Activated T-helper 17 cell treated with anti-CD3 and anti-CD28 coated beads, Interleukin-2, amount 50 U/mL, for 72 hours (primary cell): ENCODE measurements around the gene ARF5. TPM values are rescaled to one million over a fixed set of nuclear protein-coding genes. Genes with fewer than 3 reads are reported as not detected.
"Not testable (repeated sequence)": the region's sequence is repeated elsewhere in the genome, so short reads cannot be mapped to it uniquely, and the experiment has no call there.

Experiments used
- ATAC-seq: fragments of 150-1000 bp; cut with Tn5 transposase; replicated peaks from 2 replicates; pipeline ENCODE4 v1.10.0; 2021; ENCODE audit warnings: mild to moderate bottlenecking, moderate library complexity
- H3K27ac Mint-ChIP-seq: one replicate; pipeline ENCODE4 v1.8.0; 2022; ENCODE audit warnings: mixed read lengths
- H3K27me3 Mint-ChIP-seq: one replicate; pipeline ENCODE4 v1.8.0; 2022; ENCODE audit warnings: mixed read lengths
- H3K36me3 Mint-ChIP-seq: one replicate; pipeline ENCODE4 v1.8.0; 2022; ENCODE audit warnings: low read depth, mild to moderate bottlenecking, mixed read lengths
- H3K4me1 Mint-ChIP-seq: one replicate; pipeline ENCODE4 v1.8.0; 2022; ENCODE audit warnings: mixed read lengths
- H3K4me3 Mint-ChIP-seq: one replicate; pipeline ENCODE4 v1.8.0; 2022; ENCODE audit warnings: mild to moderate bottlenecking, mixed read lengths
- H3K9me3 Mint-ChIP-seq: one replicate; pipeline ENCODE4 v1.8.0; 2022; ENCODE audit warnings: mixed read lengths
- total RNA-seq, 2 donors: library from RNA; stranded (reverse); gene quantifications; one replicate each; pipeline ENCODE4 v1.2.3, GENCODE V29; 2022

The ARF5 gene
- 10 to 100 TPM; 87.6 to 98.9 TPM for total RNA-seq

DNA sequence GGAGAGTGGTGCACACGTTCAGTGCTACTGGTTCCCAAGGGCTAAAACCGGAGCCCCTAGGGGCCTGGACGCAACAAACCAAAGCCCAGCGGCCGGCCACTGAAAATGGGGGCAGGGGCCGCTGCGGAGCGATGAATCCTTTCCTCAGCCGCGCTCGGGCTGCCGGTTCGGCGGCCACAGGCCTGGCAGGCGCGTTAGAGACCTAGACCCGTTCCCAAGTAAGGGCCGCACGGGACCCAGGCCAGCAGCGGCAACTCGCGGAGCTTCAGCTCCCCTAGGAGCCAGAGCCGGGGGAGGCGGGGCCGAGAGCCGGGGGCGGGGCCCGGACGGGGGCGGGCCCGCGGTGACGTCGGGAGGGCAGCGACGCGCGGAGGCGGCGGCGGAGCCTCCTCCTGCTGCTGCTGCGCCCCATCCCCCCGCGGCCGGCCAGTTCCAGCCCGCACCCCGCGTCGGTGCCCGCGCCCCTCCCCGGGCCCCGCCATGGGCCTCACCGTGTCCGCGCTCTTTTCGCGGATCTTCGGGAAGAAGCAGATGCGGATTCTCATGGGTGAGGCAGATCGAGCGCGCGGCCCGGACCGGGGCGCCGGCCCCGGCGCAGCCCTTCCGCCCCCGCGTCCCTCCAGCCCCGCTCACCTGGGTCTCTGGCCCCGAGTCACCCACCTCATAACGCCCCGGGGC, at the start of gene ARF5:
ARF5 (plus strand) TSS at position 393 of the 678 bp plus-strand sequence; CDS start at position 481, 88 bp downstream.
- Mint-ChIP-seq H3K9me3 (no peaks in the 10 kb centered on the region), H3K4me3 (peak within 1 kb of the TSS; percentile 93), H3K27ac (peak within 1 kb of the TSS; percentile 97), H3K36me3 (peaks cover 43% of the 10 kb centered on the region), H3K27me3 (no peaks in the 10 kb centered on the region), H3K4me1 (peaks cover 29% of the 10 kb centered on the region)
- peak; percentile 87 for ATAC-seq

DNA sequence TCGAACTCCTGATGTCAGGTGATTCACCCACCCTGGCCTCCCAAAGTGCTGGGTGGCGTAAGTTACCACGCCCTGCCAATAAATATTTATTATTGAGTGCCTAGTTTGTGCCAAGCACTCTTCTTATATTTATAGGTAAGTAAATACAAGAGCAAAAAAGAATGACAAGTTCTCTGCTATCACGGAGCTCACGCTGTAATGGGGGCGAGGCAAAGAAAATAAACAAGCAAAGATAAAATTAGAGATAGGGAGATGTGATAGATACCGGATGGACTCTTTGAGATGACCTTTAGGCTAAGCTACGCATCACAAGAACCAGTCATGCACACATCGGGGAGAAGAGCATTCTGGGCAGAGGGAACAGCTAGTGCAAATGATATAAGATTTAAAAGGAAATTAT, 49.1 kb upstream of the ARF5 start:
- ATAC-seq = no peak
- H3K4me1 Mint-ChIP-seq = no peaks in the 10 kb centered on the region

DNA sequence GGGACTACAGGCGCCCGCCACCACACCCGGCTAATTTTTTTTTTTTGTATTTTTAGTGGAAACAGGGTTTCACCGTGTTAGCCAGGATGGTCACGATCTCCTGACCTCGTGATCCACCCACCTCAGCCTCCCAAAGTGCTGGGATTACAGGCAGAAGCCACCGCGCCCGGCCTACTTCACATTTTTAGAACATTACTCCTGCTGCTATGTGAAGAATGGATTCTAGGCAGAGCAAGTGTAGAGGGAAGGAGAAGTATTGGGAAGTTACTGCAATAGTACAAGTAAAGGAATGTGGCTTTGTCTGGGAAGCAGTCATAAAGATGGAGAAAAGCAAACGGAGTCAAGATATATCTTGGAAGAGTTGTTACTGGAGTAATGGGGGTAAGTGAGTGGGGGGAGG, 47.8 kb upstream of the ARF5 start:
- H3K4me1 Mint-ChIP-seq, ATAC-seq, H3K36me3 Mint-ChIP-seq, H3K9me3 Mint-ChIP-seq, H3K4me3 Mint-ChIP-seq, H3K27ac Mint-ChIP-seq: not testable (repeated sequence)
- peaks cover 34% of the 10 kb centered on the region for H3K27me3 Mint-ChIP-seq

More for the DNA sequence above, 49.1 kb upstream of the ARF5 start:
- Mint-ChIP-seq H3K9me3 (peaks cover 5% of the 10 kb centered on the region), H3K27ac (no peak overlapping the region), H3K27me3 (peaks cover 34% of the 10 kb centered on the region), H3K4me3 (no peak overlapping the region), H3K36me3 (no peaks in the 10 kb centered on the region)

DNA sequence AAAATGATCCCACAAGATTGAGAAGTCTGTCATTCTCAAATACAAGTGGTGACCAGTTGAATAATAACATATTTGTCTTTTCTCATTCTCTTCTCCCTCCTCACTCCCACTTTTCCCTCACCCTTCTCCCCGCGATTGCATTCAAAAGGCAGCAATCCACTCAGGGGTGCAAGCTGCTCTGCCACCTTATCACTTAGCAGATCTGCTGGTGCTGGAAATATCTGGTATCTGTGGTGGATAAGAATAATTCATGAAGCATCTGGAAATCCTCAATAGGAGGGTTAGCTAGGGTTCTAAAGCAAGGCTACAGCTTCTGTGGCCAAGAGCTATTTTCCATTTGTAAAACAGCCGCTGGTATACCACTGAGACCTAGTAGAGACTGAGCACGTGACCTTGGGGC, 46.7 kb upstream of the ARF5 start:
- no peak for ATAC-seq
- H3K36me3 Mint-ChIP-seq = no peaks in the 10 kb centered on the region
- H3K4me1 Mint-ChIP-seq = no peaks in the 10 kb centered on the region
- H3K9me3 Mint-ChIP-seq = peaks cover 11% of the 10 kb centered on the region
- H3K4me3 Mint-ChIP-seq = no peak overlapping the region
- no peak overlapping the region for H3K27ac Mint-ChIP-seq
- peaks cover 28% of the 10 kb centered on the region for H3K27me3 Mint-ChIP-seq

DNA sequence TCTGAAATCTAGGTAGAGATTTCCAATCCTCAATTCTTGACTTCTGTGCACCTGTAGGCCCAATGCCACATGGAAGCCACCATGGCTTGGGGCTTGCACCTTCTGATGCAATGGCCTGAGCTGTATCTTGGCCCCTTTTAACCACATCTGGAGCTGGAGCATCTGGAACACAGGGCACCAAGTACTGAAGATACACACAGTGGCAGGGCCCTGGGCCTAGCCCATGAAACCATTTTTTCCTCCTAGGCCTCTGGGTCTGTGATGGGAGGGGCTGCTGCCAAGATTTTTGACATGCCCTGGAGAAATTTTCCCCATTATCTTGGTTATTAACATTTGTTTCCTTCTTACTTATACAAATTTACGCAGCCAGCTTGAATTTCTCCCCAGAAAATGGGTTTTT, 41.9 kb upstream of the ARF5 start:
- Mint-ChIP-seq H3K27me3 (peaks cover 11% of the 10 kb centered on the region), H3K9me3 (peaks cover 16% of the 10 kb centered on the region), H3K4me1 (no peaks in the 10 kb centered on the region), H3K27ac (no peak overlapping the region), H3K4me3 (no peak overlapping the region), H3K36me3 (no peaks in the 10 kb centered on the region)
- no peak for ATAC-seq

DNA sequence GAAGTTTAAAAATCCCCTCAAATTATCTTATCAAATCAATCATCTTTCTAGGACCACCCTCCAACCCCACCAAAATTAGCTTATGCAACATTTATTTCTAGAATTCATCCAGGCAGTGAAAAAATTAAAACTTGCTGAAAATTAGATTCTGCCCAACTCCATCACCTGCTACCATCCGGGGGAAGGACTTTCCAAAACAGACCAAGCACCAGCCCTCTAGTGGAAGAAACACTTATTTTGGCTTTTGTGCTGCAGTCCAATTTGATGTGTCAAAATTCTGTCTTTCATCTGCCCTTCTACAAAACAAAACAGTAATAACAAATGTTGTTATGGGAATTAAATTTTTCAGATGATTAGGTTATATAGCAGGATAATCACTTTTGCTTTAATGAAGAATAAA, 38.0 kb upstream of the ARF5 start:
- peaks cover 11% of the 10 kb centered on the region for H3K9me3 Mint-ChIP-seq
- no peak overlapping the region for H3K4me3 Mint-ChIP-seq
- H3K27me3 Mint-ChIP-seq = peaks cover 6% of the 10 kb centered on the region
- no peak for ATAC-seq
- no peaks in the 10 kb centered on the region for H3K4me1 Mint-ChIP-seq
- no peaks in the 10 kb centered on the region for H3K36me3 Mint-ChIP-seq
- no peak overlapping the region for H3K27ac Mint-ChIP-seq

DNA sequence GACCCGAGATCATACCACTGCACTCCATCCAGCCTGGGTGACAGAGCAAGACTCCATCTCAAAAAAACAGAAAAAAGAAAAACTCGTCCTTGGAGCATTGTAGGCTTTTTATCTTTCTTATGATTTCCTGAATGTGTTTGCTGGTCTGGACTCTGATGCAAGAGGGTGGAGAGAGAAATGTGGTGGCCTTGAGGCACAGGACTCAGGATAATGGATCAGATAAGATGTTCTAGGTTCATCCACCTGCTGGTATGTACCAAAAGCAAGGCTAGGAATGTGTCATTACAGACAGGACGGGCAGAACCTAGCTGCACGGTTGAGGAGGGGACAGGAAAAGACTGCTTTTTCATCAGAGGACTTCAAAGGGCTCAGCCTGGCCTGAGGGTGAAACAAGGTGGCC, 36.3 kb upstream of the ARF5 start:
- no peak for ATAC-seq
- Mint-ChIP-seq H3K36me3 (no peaks in the 10 kb centered on the region), H3K27me3 (peaks cover 1% of the 10 kb centered on the region), H3K4me1 (no peaks in the 10 kb centered on the region), H3K9me3 (peaks cover 2% of the 10 kb centered on the region), H3K27ac (no peak overlapping the region), H3K4me3 (no peak overlapping the region)

DNA sequence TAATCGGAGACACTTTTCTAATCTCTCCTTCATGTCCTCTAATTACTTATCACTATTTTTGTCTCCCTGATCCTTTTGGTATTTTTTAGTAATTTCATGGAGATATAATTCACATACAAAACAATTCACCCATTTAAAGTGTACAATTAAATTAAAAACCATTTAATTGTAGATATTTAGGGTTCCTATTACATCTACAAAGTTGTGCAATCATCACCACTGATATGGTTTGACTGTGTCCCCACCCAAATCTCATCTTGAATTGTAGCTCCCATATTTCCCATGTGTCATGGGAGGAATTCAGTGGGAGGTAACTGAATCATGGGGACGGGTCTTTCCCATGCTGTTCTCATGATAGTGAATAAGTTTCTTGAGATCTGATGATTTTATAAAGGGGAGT, 31.8 kb upstream of the ARF5 start:
- Mint-ChIP-seq H3K9me3 (no peaks in the 10 kb centered on the region), H3K4me1 (no peaks in the 10 kb centered on the region), H3K27me3 (no peaks in the 10 kb centered on the region), H3K4me3 (no peak overlapping the region), H3K27ac (no peak overlapping the region), H3K36me3 (no peaks in the 10 kb centered on the region)
- ATAC-seq = no peak

DNA sequence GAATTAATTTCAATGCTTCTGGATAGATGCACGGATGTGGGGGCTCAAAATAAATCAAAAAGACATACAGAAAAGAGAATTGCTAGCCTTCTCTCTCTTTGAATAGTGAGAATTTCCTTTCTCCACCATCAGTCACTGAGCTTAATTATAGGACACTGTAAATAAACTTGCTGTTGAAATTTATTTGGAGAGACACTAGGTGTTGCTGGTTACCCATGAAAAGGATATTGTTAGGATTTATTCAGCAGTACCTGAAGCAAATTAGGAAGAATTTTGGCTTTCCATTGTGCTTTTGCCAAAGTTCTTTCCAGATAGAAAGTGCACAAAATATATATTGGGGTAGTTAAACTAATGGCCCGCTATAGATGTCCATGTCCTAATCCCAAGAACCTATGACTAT, 30.4 kb upstream of the ARF5 start:
- no peaks in the 10 kb centered on the region for H3K27me3 Mint-ChIP-seq
- no peaks in the 10 kb centered on the region for H3K4me1 Mint-ChIP-seq
- H3K27ac Mint-ChIP-seq = no peak overlapping the region
- H3K9me3 Mint-ChIP-seq = no peaks in the 10 kb centered on the region
- no peaks in the 10 kb centered on the region for H3K36me3 Mint-ChIP-seq
- H3K4me3 Mint-ChIP-seq = no peak overlapping the region
- no peak for ATAC-seq

DNA sequence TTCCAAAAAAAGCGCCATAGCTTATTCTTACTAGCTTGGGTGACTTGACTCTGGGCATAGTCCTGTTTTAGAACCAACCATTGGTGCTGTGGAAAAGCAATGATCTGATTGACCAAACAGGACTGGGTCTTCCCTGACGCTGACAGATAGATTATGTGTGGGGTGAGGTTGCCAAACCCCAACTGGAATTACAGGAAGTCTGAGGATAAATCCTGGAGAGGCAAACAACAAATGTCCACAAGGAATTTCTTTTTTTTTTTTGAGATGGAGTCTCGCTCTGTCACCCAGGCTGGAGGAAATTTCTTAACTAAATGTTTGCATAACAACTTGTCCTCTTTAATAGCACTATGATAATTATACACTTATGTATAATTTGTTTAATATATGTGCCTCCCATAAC, 22.0 kb upstream of the ARF5 start:
- peaks cover 5% of the 10 kb centered on the region for H3K4me1 Mint-ChIP-seq
- no peak for ATAC-seq
- H3K4me3 Mint-ChIP-seq = no peak overlapping the region
- H3K9me3 Mint-ChIP-seq = peaks cover 17% of the 10 kb centered on the region
- H3K27ac Mint-ChIP-seq = no peak overlapping the region
- H3K27me3 Mint-ChIP-seq = no peaks in the 10 kb centered on the region
- peaks cover 6% of the 10 kb centered on the region for H3K36me3 Mint-ChIP-seq

DNA sequence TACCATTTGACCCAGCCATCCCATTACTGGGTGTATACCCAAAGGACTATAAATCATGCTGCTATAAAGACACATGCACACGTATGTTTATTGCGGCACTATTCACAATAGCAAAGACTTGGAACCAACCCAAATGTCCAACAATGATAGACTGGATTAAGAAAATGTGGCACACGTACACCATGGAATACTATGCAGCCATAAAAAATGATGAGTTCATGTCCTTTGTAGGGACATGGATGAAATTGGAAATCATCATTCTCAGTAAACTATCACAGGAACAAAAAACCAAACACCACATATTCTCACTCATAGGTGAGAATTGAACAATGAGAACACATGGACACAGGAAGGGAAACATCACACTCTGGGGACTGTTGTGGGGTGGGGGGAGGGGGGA, 20.2 kb upstream of the ARF5 start:
- not testable (repeated sequence) for H3K4me3 Mint-ChIP-seq, H3K27ac Mint-ChIP-seq, H3K4me1 Mint-ChIP-seq, ATAC-seq, H3K27me3 Mint-ChIP-seq, H3K36me3 Mint-ChIP-seq
- H3K9me3 Mint-ChIP-seq = peaks cover 16% of the 10 kb centered on the region

DNA sequence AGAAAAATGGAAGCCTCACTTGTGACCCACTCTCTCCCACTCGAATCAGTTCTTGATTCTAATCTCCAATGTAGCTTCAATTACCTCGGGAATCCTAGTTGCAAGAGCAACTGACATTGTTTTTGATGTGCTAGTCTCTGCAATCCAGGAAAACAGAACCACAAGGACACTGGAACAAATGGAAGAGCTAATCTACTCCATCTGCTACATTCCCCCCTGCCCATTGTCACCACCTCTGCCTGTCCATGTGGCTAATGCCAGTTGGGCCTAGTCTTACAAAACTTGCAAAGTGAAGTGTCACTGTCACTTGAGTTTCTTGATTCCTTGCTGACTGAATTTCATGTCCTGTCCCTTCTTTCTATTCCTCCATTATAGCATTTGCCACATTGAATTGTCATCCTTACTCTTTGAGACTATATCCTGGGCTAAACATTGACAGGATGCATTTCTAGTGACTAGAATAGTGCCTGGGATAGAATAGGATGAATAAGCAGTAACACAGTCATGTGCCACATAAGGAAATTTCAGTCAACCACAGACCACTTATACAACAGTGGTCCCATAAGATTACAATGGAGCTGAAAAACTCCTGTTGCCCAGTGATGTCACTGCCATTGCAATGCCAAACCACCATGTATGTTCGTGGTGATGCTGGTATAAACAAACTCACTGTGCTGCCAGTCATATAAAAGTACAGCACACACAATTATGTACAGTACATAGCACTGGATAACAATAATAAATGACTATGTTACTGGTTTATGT, 16.3 kb upstream of the ARF5 start:
- no peak overlapping the region for H3K4me3 Mint-ChIP-seq
- H3K36me3 Mint-ChIP-seq = no peaks in the 10 kb centered on the region
- peaks cover 5% of the 10 kb centered on the region for H3K9me3 Mint-ChIP-seq
- ATAC-seq = no peak
- peaks cover 5% of the 10 kb centered on the region for H3K4me1 Mint-ChIP-seq
- H3K27me3 Mint-ChIP-seq = no peaks in the 10 kb centered on the region
- H3K27ac Mint-ChIP-seq = peak overlapping the region; percentile 2

DNA sequence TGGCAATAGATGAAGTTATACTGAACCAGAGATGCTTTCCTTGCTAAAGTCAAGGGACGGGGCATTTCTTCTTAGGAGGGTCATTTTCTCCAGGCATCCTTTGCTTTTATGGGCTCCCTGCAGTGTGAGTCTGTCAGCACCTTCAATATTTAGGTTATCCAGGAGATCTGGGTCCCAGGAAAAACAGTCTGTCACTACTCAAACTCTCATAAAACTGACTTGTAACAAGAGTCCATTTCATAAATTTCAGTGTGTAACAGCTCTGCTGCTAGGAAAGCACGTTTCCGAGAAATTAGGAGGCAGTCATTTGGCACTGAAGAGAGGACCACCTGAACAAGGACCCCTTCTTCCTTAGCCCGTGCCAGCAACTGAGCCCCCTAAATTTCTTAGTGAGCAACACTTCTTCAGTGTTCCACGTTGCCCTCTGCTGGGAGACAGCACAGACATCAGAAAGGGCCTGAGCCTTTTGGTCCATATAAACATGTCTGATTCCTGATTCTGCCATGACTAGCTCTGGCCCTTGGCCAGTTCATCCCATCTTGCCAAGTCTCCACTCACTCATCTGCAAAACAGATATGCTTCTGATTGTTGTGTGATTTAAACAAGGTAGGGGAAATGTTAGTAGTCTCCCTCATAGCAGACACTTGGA, 10.1 kb upstream of the ARF5 start:
- Mint-ChIP-seq H3K36me3 (peaks cover 48% of the 10 kb centered on the region), H3K9me3 (no peaks in the 10 kb centered on the region), H3K27me3 (no peaks in the 10 kb centered on the region), H3K27ac (peak overlapping the region; percentile 42), H3K4me1 (peaks cover 27% of the 10 kb centered on the region), H3K4me3 (no peak overlapping the region)
- ATAC-seq = no peak

DNA sequence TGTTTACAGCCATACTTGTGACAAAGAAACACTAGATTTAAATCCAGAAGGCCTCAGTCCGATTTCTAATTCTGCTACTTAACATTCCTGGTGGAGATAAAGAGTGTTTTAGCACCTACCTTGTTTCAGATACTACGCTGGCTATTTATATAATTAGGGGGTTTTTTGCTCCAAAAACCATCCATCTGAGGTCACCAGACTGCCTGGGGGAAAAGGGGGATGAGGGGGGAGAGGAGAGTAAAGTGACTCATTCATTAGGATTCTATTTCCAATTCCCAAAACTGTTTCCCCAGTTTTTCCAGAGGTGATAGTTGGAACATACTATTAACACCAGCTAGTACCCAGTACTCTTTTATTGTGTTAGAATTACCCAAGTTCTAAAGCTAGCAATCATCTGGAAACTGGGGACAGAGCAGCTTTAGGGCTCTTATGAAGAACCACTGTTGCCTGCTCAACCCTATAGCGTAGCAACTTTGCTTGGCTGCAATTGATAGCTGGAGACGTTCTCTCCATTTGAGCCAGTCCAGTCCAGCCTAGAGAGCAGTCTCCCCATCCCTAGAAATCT, 9.4 kb upstream of the ARF5 start:
- peaks cover 55% of the 10 kb centered on the region for H3K36me3 Mint-ChIP-seq
- H3K4me3 Mint-ChIP-seq = no peak overlapping the region
- ATAC-seq = no peak
- H3K4me1 Mint-ChIP-seq = peaks cover 33% of the 10 kb centered on the region
- H3K27ac Mint-ChIP-seq = peak overlapping the region; percentile 42
- no peaks in the 10 kb centered on the region for H3K9me3 Mint-ChIP-seq
- H3K27me3 Mint-ChIP-seq = no peaks in the 10 kb centered on the region

DNA sequence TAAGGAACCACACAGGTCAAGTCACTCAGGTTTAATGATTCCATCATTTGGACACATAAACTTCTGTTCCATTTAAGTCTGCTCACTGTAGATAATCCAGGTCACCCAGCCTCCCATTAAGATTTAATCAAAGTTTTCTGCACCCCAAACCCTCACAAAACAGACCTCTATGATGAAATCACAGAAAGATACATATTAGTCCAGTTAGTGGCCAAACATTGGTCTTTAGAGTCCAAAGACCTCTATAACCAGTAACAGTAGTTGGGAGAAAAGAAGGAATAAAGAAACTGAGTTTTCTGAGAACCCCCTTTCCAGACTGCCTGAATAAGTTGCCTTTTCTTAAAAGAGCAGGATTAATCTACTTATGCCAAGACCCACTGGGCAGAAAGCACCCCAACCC, 7.6 kb upstream of the ARF5 start:
- Mint-ChIP-seq H3K27me3 (no peaks in the 10 kb centered on the region), H3K27ac (peak overlapping the region; percentile 52), H3K9me3 (no peaks in the 10 kb centered on the region), H3K4me3 (no peak overlapping the region), H3K36me3 (peaks cover 57% of the 10 kb centered on the region), H3K4me1 (peaks cover 42% of the 10 kb centered on the region)
- ATAC-seq = no peak
